ENCODE measurements around the gene ITGA2.

GRCh38 chr5:52956014-52956413 is 33.1 kb upstream of the ITGA2 start:
- TF ChIP-seq EP300 (IDR thresholded peaks at IDR 0.05; ENCODE audit: borderline replicate concordance), result no peak
- TF ChIP-seq CREB1 (IDR thresholded peaks at IDR 0.05; ENCODE audit: low read depth), result no peak
